Tibial artery (tissue), 4 donors: Measurements from ENCODE around the gene RPL28.

ENCODE experiments used
- DNase-seq, 2 donors: peaks; one replicate each; pipeline ENCODE4 v3.0.0-alpha.2; 2019
- H3K27ac ChIP-seq, 2 donors: fragments of 200-600 bp; sonication (generic) in 1 of 2; 1 replicate in 1 of 2; 2 replicates in 1 of 2; pipeline ENCODE4 v1.5.1; 2018 to 2019; ENCODE audit warnings: mild to moderate bottlenecking in 1 of 2
- H3K27me3 ChIP-seq, 2 donors: fragments of 200-600 bp; sonication (generic) in 1 of 2; one replicate each; pipeline versions ENCODE4 v1.5.1 to v1.6.0; 2016 to 2019
- H3K36me3 ChIP-seq, 3 donors: fragments of 200-600 bp; sonication (generic) in 2 of 3; one replicate each; pipeline ENCODE4 v1.5.1; 2016 to 2019; ENCODE audit warnings: mild to moderate bottlenecking in 2 of 3
- H3K4me1 ChIP-seq, 4 donors: fragments of 200-600 bp; sonication (generic) in 2 of 4; 1 replicate in 3 of 4; 2 replicates in 1 of 4; pipeline ENCODE4 v1.5.1; 2016 to 2019
- H3K4me3 ChIP-seq, 2 donors: fragments of 200-600 bp; sonication (generic) in 1 of 2; 1 replicate in 1 of 2; 2 replicates in 1 of 2; pipeline ENCODE4 v1.5.1; 2018 to 2019; ENCODE audit warnings: mild to moderate bottlenecking in 2 of 2
- H3K9me3 ChIP-seq, 3 donors: fragments of 200-600 bp; sonication (generic) in 1 of 3; one replicate each; pipeline ENCODE4 v1.5.1; 2016 to 2019
- intact Hi-C: fragments of 100-400 bp; cut with DNase I; formaldehyde crosslinking; loops from one replicate; pipeline ENCODE4 v1.15.0; 2023; ENCODE audit warnings: low total_unique reads
- TF ChIP-seq, protein P1 (sequence below), 2 experiments: fragments of 200-600 bp in 1 of 2; fragments of 450-650 bp in 1 of 2; IDR thresholded peaks; one replicate each; pipeline ENCODE4 v1.5.1; 2017 to 2019; ENCODE audit warnings: antibody characterized with exemption in 2 of 2, mild to moderate bottlenecking in 1 of 2, moderate library complexity in 1 of 2

RPL28 gene

GRCh38 chr19:55426042-55426441, 40.3 kb downstream of the RPL28 start:
- intact Hi-C loops = no loop called here
- no peak for DNase-seq
- no peaks in the 10 kb centered on the region for H3K4me1 ChIP-seq
- H3K36me3 ChIP-seq = no peaks in the 10 kb centered on the region
- no peak overlapping the region for H3K4me3 ChIP-seq
- no peaks in the 10 kb centered on the region for H3K9me3 ChIP-seq
- H3K27me3 ChIP-seq = peaks cover 0 to 63% of the 10 kb centered on the region in 2 donors
- TF ChIP-seq, protein P1, sequence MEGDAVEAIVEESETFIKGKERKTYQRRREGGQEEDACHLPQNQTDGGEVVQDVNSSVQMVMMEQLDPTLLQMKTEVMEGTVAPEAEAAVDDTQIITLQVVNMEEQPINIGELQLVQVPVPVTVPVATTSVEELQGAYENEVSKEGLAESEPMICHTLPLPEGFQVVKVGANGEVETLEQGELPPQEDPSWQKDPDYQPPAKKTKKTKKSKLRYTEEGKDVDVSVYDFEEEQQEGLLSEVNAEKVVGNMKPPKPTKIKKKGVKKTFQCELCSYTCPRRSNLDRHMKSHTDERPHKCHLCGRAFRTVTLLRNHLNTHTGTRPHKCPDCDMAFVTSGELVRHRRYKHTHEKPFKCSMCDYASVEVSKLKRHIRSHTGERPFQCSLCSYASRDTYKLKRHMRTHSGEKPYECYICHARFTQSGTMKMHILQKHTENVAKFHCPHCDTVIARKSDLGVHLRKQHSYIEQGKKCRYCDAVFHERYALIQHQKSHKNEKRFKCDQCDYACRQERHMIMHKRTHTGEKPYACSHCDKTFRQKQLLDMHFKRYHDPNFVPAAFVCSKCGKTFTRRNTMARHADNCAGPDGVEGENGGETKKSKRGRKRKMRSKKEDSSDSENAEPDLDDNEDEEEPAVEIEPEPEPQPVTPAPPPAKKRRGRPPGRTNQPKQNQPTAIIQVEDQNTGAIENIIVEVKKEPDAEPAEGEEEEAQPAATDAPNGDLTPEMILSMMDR (IDR thresholded peaks at IDR 0.05) = no peak
- H3K27ac ChIP-seq = no peak overlapping the region

- no peak for DNase-seq
- peaks cover 0 to 5% (median 0%) of the 10 kb centered on the region in 4 donors for H3K4me1 ChIP-seq
- H3K36me3 ChIP-seq = no peaks in the 10 kb centered on the region
- H3K9me3 ChIP-seq = no peaks in the 10 kb centered on the region
- H3K27me3 ChIP-seq = peaks cover 5 to 77% of the 10 kb centered on the region in 2 donors
- H3K4me3 ChIP-seq = no peak overlapping the region
- H3K27ac ChIP-seq = no peak overlapping the region
- intact Hi-C loops = no loop called here
- TF ChIP-seq, protein P1 (IDR thresholded peaks at IDR 0.05) = no peak
Observed at GRCh38 chr19:55431183-55431582, 45.5 kb downstream of the RPL28 start.

DNA sequence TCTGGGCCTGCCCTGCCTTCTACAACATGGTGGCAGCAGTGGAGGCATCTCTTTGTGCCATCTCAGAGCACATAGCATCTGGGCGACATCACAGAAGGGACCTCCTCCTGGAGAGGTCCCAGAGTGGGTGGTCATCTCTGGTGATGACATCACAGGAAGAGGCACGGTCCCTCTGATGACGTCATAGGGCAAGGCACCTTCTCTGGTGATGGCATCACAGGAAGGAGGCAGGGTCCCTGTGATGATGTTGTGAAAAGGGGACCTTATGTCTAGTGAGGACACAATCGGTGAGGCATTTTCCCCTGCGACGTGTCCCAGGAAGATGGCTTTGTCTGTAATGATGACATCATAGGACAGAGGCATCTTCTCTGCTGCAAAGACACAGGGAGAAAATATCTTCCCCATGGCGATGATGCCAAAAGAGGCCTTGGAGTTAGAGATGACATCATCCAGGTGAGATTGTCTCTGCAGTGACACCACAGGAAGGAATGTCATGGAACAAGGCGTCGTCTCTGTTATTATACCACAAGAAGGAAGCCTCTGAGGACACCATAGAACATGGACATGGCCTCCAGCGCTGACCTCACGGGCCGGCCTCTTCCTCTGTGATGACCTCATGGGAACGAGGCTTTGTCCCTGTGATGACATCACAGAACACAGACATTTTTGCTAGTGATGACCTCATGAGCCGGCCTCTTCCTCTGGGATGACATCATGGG, 46.7 kb downstream of the RPL28 start:
- H3K4me1 ChIP-seq = peaks cover 0 to 5% (median 0%) of the 10 kb centered on the region in 4 donors
- H3K27me3 ChIP-seq = peaks cover 5 to 77% of the 10 kb centered on the region in 2 donors
- H3K9me3 ChIP-seq = no peaks in the 10 kb centered on the region
- DNase-seq = no peak
- H3K36me3 ChIP-seq = no peaks in the 10 kb centered on the region
- intact Hi-C loops = no loop called here
- no peak overlapping the region for H3K4me3 ChIP-seq
- H3K27ac ChIP-seq = no peak overlapping the region
- TF ChIP-seq, protein P1 (IDR thresholded peaks at IDR 0.05) = no peak

- H3K4me1 ChIP-seq = peaks cover 0 to 5% (median 0%) of the 10 kb centered on the region in 4 donors
- peaks cover 5 to 79% of the 10 kb centered on the region in 2 donors for H3K27me3 ChIP-seq
- no peak for DNase-seq
- no peak overlapping the region for H3K27ac ChIP-seq
- TF ChIP-seq, protein P1 (IDR thresholded peaks at IDR 0.05) = no peak
- H3K4me3 ChIP-seq = no peak overlapping the region
- intact Hi-C loops = no loop called here
- H3K36me3 ChIP-seq = no peaks in the 10 kb centered on the region
- H3K9me3 ChIP-seq = no peaks in the 10 kb centered on the region
Observed at GRCh38 chr19:55433292-55433691, 47.6 kb downstream of the RPL28 start.

GRCh38 chr19:55434356-55434919, 48.7 kb downstream of the RPL28 start:
- no peaks in the 10 kb centered on the region for H3K9me3 ChIP-seq
- H3K27ac ChIP-seq = no peak overlapping the region
- no peak overlapping the region for H3K4me3 ChIP-seq
- peaks cover 5 to 79% of the 10 kb centered on the region in 2 donors for H3K27me3 ChIP-seq
- peaks cover 0 to 5% (median 0%) of the 10 kb centered on the region in 4 donors for H3K4me1 ChIP-seq
- H3K36me3 ChIP-seq = no peaks in the 10 kb centered on the region
- TF ChIP-seq, protein P1 (IDR thresholded peaks at IDR 0.05) = no peak
- no peak for DNase-seq
- intact Hi-C loops = no loop called here
